Astrocyte (in vitro differentiated cells and primary cell): ENCODE measurements around the gene ABCC10.
A peak's percentile ranks its signal among the peaks of the same experiment; 100 is the strongest.

Source experiments
- EZH2 ChIP-seq: IDR thresholded peaks from 2 replicates; pipeline ENCODE4 v1.6.1; 2012; ENCODE audit warnings: mild to moderate bottlenecking, low read length, inconsistent platforms; ENCODE audit not compliant: insufficient read depth
- TF ChIP-seq, protein P1 (sequence below): IDR thresholded peaks from 2 replicates; pipeline ENCODE4 v1.5.1; 2011; ENCODE audit warnings: low read depth, mild to moderate bottlenecking, inconsistent platforms, low read length, moderate library complexity; ENCODE audit not compliant: insufficient read depth

DNA sequence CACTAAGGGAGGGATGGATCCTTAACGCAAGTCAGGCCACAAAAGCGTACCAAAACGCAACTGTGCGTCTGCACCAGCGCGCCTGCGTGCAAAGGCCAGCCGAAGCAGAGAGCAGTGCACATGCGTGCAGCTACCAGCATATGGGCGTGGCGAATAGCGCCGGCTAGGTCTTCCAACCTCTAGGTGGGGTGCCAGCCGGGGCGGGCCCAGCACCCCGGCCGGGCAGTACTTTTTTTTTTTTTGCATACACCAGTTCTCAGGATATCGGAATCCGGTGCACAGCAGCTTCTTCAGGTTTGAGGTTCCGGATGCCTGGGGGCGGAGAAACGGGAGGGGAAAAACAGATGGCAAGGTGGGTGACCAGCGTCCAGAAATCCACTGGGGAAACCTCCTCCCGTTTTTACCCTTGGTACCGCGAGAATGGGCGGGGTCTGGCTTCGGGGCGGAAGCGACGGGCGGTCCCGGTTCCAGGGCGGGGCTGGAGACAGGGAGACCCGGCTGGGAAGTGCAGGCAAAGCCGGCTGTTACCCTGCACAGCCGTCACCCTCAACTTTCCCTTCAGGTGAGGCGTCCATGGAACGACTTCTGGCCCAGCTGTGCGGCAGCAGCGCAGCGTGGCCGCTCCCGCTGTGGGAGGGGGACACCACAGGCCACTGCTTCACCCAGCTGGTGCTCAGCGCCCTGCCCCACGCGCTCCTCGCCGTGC, at the start of gene ABCC10:
- TF ChIP-seq, protein P1, sequence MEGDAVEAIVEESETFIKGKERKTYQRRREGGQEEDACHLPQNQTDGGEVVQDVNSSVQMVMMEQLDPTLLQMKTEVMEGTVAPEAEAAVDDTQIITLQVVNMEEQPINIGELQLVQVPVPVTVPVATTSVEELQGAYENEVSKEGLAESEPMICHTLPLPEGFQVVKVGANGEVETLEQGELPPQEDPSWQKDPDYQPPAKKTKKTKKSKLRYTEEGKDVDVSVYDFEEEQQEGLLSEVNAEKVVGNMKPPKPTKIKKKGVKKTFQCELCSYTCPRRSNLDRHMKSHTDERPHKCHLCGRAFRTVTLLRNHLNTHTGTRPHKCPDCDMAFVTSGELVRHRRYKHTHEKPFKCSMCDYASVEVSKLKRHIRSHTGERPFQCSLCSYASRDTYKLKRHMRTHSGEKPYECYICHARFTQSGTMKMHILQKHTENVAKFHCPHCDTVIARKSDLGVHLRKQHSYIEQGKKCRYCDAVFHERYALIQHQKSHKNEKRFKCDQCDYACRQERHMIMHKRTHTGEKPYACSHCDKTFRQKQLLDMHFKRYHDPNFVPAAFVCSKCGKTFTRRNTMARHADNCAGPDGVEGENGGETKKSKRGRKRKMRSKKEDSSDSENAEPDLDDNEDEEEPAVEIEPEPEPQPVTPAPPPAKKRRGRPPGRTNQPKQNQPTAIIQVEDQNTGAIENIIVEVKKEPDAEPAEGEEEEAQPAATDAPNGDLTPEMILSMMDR = peak; percentile 25
- TF ChIP-seq EZH2 = no peak
